HS-5 (cell line): Measurements from ENCODE around the gene PROM1.

Experiments used
- DNase-seq: peaks from one replicate; pipeline ENCODE4 v3.0.0-alpha.2; 2012; ENCODE audit warnings: low read depth

PROM1 gene

DNA sequence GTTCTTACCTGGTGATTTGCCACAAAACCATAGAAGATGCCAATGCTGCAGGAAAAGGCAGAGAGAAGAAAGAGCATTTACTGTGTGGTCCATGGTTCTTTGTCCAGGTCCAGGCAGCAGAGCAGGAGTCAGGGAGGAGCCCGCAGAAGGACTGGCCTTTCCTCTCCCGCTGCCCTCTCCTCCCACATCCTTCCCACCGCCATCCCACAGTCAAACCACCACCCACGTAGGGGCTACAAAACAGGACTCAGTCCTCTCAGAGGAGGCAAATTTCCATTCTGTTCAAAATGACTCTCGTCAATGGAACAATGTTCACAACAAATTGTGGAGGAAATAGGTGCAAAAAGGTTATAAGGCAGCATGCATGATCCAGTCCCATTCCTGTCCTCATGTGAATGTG is 58.6 kb downstream of the PROM1 start:
- DNase-seq, result no peak

DNA sequence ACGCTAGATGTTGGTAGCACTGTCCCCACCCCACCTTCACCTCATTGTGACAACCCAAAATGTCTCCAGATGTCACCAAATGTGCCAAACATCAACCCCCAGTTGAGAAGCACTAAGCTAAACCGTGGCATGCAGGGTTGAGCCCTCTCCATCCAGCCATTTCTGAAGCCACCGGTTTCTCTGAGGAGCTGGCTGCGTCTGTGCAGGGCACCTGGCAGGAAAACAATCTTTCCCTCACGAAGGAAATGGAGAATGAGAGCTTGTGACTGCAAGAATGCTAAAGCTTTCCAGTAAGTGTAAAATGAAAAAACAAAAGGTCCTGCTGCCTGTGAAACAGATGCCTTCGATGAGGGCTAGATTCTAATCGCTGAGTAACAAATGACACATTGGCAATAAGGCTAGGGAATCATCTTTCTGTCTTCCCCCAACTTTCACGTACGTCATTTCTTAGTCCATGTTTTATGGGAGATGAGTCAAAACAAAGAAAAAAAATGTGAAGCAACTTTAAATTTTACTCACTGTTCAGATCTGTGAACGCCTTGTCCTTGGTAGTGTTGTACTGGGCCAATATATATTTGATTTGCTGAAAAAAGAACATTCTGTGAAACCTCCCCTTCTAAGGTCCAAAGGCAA is 59.9 kb downstream of the PROM1 start:
- peak; percentile 76 for DNase-seq

DNA sequence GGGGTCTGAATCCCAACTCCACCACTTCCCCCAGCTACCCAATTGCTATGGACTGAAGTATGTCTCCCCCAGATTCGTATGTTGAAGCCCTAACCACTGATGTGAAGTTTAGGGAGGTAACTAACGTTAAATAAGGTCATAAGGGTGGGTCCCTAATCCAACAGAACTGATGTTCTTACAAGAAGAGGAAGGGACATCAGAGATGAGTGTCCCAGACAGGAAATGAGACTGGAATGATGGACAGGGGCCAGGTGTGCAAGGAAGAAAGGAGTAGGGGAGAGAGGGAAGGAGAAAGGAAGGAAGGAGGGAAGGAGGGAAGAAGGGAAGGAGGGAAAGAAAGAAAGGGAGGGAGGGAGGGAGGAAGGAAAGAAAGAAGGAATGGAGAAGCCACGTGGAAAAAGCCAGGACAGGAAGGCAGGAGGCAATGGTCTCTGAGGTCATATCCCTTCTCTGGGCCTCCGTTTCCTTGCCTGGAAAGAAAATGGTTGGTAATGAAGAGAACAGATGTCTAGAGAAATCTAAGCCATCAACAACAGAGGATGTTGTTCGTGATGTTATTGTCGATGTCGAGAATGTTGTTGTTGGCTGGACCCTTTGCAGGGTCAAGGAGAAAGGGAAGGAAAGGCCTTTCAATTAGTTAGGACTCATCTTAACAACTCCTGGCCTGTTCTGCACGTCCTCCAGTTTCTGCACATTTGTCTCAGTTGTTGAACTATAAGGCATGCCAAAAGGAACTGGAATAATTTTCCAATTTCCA is 61.8 kb downstream of the PROM1 start:
- no peak for DNase-seq

DNA sequence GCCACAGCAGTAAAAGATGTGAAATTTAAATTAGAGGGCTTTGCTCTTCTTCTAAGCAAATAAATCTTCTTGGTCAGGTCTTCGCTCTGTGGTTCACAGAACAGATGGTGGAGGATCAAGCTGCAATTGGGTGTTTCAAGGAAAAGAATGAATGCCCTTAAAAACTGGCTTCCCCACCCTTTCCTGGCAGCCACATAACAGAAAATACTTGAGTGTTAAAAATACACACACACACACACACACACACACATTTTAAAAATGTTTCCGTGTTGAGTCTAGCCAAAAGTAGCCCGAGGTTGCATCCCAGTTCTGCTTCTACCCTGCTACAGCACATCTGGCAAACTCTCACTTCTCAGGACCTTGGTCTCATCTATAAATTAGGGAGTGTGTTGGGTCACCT is 64.2 kb downstream of the PROM1 start:
- no peak for DNase-seq

DNA sequence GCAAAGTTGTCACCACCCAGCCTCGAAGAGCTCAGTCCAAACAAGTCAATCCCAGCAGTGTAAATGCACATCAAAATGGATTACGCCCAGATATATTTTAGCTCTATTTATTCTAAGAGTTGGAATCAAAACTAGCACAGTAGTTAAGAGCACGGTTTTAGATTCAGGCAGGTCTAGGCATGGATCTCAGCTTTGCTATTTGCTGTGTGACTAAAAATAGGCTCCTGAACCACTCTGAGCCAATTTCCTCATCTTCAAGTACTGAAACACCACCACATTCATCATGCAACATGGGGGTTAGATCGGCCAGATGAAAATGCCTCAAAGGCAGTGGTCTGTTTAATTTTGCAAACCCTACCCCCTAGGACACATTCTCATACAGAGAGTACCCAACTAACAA is 65.0 kb downstream of the PROM1 start:
- DNase-seq, result no peak

DNA sequence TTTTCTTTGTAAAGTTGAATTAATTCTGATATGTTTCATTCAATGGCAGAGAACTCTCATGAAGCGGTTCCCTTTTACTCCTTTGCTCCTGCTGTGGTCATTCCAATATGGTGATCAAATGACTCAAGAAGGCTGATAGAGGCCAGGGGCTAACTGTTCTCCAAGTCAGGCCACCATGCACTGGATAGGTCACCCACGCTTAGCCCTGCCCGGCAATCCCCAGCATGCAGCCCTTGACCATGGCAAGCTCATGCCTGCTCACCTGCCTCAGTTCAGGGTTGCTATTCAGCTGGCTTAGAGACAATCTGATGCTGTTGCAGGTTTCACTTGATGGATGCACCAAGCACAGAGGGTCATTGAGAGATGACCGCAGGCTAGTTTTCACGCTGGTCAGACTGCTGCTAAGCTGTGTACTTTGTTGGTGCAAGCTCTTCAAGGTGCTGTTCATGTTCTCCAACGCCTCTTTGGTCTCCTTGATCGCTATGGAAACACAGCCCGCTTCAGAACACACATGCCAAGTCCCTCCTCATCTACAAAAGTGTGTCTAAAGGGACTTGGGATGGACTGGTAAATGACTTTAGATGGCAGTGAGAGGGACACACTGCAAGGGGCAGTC is 65.7 kb downstream of the PROM1 start:
- DNase-seq, result no peak

DNA sequence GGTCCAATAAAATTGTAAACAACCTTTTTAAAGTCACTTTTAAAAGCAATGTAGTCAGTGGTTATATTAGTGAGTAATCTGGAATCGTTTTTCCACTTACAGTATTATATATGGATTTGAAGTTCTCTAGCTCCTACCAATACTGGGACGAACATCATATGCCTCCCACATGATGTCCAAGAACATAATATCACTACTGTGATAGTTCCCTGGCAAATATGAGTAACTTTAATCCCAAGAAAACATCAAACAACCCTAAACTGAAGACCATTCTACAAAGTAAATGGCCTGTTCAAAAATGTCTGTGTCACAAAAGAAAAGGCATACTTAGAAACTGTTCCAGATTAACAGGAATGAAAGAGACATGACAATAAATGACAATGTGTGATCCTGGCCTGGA is 67.3 kb downstream of the PROM1 start:
- no peak for DNase-seq

DNA sequence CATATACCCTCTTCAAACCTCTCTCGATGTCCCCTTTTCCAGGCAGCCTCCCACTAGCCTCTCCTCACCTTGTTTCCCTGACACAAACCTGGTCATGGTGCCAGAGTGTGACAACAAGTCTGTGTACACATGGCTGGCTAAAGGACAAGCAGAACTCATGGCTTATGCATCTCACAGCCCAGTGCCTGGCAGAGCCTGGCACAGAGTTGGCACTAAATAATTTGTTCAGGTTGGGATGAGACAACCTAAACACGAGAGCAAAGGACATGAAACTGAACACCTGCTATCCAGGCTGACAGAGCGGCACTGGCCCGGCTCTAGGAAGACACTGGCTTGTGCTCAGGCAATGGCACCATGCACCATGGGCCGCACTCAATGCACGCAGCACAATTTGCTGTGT is 72.7 kb downstream of the PROM1 start:
- DNase-seq, result no peak

DNA sequence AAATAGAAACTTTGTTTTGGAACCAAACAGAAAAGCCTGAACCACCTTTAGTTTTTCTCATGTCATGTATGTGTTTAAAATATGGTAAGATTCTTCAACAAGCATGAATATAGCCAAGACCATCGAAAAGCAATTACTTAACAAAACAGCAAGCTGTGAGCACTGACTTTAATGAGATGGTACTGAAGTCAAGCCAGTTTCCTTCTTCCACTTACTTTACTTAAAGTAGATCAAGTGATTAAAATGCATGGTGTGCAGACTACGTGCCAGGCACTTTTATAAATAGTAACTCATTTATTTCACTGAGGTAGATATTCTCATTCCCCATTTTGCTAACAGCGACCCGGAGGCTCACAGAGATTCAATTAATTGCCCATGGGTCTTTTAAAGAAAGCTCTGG is 74.7 kb downstream of the PROM1 start:
- no peak for DNase-seq

DNA sequence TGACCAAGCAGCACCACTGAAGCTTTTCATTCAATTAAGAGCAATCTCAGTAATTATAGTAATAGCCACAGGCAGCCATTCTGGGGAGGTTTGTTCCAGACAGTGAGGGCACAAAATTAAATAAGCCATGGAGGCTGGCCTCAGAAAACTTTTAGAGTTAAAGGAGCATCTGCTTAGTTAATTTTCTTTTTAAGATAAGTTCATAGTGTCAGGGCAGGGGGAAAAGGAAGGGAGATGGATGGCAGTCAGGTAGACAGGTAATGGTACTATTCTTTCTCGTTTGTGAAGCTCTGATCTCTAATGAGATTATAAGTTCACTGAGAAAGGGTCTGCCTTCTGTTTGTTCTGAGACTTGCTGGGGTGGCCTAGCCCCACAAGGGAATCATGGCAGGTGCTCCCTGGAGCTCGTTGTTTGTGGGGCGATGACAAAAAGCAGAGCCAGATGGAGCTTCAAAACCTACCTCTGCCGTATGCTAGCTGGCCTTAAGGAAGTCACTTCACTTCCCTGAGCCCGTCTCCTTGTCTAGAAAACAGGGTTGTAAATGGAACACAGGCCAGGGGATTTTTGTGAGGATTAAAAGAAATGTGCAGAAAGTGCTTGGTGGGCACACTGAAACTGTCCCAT is 76.2 kb downstream of the PROM1 start:
- DNase-seq, result no peak

DNA sequence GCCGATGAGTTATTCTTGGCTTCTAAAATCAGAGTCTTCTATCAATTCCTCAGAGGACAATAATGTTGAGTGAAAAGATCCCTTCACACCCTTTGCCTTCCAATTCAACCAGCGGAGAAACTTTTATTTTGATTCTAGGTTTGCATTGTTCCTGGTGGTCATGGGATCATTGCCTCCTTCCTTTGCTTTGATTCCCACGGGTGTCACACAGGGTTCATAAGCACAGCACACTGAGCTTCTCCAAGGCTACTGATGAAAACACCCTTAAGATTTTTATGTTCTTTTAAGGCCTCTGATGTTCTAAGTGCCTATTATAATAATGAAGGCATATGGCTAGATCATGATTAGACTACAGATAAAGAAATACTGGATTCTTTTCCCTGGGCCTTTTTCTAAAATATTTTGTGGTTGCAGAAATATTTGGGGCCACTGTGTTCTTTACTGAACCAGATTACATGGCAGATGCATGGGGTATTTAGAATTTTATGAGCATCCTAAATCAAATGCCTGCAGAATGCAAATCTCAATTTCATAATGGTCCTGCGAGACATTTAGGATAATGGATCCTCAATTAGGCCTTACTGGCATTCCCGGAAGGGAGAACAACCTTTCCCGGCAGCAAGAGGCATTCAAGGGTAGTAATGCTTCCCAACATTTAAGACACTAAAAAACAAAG is 76.9 kb downstream of the PROM1 start:
- no peak for DNase-seq

DNA sequence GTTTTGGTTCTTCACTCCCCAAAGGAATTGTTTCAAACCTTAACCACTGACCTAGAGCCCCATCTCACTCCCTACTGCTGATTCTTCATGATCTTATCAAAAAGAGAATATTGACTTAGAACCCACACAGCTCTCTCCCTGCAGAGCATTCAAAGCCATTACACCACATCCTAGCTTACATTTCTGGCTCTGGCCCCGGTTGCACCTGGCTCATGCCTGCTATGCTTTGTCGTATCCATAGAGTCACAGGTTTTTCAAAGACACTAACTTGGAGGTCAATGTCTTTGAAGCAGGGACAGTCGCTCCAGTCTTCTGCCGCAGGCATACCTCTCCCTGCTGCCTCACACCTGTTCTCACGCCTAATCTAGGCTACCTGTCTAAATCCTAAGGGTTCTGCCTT is 78.1 kb downstream of the PROM1 start:
- no peak for DNase-seq

DNA sequence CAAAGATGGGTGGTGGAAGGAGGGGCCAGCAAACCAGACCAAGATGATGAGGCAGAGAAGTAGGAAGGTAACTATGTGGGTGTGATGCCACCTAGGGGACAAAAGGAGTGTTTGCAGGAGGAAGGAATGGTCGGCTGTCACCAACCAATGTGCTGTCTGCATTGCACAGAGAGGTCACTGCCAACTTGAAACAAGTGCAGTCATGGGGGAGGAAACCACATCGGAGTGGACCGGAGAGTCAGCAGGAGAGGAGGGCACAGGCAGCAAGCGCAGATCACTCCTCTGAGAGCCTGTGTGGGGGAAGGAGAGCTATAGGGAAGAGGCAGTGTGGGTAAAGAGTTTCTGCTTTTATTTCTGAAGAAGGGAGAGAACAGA is 82.4 kb downstream of the PROM1 start:
- peak; percentile 22 for DNase-seq

DNA sequence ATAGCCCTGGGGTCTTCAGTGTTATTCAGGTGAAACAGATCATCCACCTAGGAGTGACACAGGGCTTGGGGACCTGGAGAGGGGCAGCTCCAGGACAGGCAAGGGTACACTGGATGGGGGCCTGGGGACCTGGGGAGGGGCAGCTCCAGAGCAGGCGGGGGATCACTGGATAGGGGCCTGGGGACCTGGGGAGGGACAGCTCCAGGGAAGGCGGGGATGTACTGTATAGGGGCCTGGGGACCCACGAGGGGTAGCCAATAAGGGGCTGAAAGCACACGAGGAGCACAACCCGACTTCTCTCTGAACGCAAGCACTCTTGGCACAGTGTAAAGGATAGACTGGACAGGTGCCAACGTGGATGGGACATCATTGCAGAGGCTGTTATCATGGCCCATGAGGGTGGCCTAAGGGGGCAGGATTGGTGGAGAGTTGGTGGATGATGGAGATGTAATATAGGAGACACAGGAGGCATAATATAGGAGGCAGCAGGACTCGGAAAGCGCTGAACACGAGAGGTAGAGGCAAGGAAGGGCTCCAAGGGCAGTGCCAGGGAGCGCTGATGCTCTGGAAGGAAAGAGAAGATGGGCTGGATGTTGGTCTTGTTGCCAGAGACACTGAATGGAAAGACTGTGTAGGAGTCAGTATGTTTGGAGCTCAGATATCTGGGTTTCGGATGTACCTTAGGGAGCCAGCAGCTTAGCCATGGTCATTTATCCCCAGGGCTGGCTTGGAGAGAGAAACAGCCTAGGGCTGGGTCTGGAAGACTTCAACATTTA is 82.9 kb downstream of the PROM1 start:
- DNase-seq, result no peak

DNA sequence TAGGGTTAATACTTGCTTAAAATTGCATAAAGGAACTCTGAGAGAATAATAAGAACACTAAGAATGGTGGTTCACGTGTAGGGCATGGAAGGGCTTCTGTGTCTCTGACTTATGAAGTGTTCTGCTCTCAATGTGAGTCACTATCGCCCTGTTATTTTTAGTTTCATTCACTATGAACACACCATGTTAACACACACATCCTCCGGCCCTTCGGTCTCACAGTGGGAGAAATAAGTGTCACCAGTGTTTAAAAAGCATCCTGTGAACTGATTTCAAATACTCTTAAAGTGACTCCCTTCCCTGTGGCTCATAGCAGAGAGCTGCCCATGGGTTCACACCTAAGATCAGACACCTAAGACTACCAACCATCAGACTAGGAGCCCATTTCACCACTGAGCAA is 87.0 kb downstream of the PROM1 start:
- DNase-seq, result no peak

DNA sequence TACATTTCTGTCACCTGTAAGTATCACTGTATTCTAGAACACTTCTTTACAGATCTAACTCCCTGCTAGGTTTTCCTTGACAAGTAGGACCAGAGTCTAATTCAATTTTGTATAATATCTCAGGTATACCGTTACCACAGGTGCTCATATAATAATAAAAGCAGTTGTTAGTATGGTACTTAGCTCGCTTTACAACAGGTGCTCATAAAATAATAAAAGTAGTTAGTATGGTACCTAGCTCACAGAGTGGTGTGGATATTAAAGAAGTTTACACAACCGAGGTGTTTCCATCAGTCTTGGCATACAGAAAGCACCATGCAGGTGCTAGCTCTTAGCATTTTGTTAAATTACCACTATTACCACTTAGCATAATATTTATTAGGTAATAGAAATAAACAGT is 88.0 kb downstream of the PROM1 start:
- no peak for DNase-seq

DNA sequence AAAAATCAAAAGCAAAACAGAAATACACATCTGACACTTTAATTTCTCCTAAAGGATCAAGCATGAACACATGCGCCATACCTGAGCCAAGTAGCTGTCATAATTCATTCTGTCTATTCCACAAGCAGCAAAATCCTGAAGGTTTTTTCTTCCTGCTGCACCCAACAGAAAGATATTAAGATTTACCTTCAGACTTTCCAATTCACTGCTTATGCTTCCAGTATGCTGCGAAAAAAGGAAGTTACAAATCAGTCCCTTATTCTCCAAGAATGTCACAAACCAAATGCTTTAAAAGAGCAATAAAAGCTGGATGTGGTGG is 91.7 kb downstream of the PROM1 start:
- DNase-seq, result no peak

DNA sequence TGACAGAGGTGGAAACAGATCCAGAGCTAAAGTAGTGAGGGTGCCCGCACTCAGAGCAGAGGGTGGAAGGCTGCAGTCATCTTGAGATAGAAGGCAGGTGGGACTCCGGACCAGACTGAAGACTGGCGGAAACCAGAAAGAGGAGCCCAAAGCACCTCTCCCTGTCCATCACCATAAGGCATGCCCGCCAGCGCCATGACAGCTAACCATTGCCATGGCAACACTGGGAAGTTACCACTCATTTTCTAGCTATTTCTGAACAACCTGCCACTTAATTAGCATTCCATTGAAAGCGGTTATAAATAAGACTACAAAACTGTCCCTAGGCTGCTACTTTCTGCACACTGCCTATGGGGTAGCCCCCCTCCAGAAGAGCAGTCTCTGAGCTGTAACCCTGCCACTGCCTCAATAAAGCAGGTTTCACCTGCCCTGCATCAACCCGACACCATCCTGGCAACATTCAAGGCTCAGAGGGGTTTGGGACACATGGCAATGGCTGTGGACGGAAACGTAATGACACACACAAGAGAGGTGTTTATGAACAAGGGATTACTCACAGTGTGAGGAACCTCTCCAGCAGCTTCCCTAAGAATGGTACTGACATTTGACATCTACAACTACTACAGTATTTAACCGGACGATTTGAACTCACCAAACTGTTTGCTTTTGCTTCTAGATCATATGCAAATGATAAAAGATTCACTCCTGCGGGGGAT is 93.1 kb downstream of the PROM1 start:
- DNase-seq, result no peak

DNA sequence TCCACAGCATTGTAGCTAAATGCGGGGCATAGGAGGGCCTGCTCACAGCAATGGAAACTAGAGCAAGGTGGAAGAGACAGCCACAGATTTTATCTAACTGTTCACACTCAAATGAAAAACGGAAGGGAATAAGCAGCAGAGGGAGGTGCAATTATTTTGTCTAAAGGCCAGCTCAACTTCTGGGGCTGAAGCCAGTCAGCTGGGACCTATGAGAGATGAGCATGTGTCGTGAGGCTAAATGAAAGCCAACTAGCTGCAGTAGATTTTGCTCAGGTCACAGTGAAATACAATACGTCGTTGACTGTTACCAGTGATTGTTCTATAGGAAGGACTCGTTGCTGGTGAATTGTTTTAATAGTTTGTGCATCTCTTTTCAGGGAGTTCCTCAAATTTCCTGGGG is 94.4 kb downstream of the PROM1 start:
- DNase-seq, result no peak

DNA sequence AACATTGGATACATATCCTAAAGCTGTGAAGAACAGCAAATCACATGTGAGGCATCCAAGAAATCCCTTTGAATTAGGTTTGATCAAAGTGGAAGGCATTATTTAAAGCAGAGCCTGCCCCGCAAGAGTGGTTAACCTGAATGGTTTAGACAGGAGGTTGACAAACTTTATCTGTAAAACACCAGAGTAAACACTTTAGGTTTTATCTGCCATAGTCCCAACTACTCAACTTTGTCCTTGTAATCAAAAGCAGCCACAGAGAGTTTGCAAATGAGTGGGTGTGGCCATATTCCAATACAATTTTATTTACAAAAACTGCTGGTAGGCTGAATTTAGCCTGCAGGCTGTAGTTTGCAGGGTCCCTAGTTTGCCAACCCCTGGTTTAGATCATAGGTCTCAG is 95.6 kb downstream of the PROM1 start:
- DNase-seq, result no peak

DNA sequence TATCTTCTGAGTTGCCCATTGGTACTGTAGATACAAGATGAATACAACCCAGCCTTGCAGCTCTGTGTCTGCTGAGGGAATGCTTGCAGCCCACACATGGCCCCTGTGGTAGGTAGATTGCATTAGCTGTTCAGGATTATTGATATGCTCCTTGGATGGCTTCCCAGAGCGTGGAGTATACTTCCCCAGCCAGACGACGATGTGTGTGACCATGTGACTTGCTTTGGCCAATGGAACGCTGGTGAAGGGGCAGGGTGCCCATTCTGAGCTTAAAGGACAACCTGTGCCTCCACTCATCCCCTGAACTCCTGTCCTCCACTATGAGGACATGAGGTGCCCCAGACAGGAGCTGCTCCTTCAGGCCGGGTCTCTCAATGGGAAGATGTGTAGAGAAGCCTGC is 96.9 kb downstream of the PROM1 start:
- no peak for DNase-seq
